Measurements from ENCODE around the gene CAMTA1. TPM values are rescaled to one million over a fixed set of nuclear protein-coding genes. Genes with fewer than 3 reads are reported as not detected.

The CAMTA1 gene
- total and polyA plus RNA-seq, 4 donors, result 18.0 to 93.5 (median 35.8) TPM

DNA sequence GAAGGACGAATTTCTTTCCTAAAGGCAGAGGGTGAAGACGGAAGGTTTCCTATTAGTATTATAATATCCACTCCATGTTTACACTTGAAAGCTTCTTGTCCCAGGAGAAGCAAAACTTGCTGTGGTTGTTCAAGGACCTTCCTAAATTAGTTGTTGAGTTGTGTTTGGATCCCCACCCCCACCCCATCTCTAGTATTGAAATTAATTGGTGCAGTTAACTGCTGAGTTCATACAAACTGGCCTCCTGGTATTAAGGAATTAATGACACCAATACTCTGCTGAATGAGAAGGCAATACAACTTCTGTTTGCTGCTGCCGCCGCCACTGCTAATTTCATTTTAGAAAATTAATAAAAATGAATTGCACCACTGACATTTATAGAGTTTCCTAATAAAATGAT, 308.8 kb downstream of the CAMTA1 start (continued):
- TF ChIP-seq, protein P1, sequence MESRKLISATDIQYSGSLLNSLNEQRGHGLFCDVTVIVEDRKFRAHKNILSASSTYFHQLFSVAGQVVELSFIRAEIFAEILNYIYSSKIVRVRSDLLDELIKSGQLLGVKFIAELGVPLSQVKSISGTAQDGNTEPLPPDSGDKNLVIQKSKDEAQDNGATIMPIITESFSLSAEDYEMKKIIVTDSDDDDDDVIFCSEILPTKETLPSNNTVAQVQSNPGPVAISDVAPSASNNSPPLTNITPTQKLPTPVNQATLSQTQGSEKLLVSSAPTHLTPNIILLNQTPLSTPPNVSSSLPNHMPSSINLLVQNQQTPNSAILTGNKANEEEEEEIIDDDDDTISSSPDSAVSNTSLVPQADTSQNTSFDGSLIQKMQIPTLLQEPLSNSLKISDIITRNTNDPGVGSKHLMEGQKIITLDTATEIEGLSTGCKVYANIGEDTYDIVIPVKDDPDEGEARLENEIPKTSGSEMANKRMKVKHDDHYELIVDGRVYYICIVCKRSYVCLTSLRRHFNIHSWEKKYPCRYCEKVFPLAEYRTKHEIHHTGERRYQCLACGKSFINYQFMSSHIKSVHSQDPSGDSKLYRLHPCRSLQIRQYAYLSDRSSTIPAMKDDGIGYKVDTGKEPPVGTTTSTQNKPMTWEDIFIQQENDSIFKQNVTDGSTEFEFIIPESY (IDR thresholded peaks at IDR 0.05), result no peak
- TF ChIP-seq, protein P2, sequence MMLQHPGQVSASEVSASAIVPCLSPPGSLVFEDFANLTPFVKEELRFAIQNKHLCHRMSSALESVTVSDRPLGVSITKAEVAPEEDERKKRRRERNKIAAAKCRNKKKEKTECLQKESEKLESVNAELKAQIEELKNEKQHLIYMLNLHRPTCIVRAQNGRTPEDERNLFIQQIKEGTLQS (IDR thresholded peaks at IDR 0.05), result no peak
- TF ChIP-seq FOXA1 (IDR thresholded peaks at IDR 0.05) (no peak), FOXA2 (IDR thresholded peaks at IDR 0.05) (no peak), RXRA (IDR thresholded peaks at IDR 0.05) (no peak), EGR1 (IDR thresholded peaks at IDR 0.05; ENCODE audit: low read depth in 2 of 2) (no peak)

DNA sequence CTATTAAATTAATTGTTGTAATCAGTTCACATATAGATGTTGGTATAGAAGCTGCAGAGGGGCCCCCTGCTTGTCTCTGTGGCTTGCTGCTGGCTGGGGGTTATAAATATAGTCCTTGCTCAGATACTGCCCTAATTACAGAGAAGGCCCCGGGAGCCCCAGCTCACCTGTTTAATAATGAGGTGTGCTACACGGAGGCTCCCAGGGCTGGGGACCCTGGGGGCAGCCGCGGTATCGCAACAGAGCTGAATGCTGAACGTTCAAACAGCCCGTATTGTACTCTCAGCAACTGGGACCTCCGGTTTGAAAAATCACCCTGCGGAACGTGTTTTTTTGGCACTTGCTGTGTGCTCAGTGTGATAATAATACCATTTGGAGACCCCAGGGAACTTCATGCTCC, 309.3 kb downstream of the CAMTA1 start:
- peaks cover 5 to 32% (median 12%) of the 10 kb centered on the region in 4 donors for H3K4me1 ChIP-seq (ENCODE audit: control insufficient read depth in 4 of 4, insufficient read depth in 4 of 4, low read length in 3 of 4)
- H3K27me3 ChIP-seq (ENCODE audit: control insufficient read depth in 4 of 4, insufficient read depth in 4 of 4, low read length in 3 of 4), result no peaks in the 10 kb centered on the region
- H3K9ac ChIP-seq (ENCODE audit: low read depth in 1 of 2, low read length in 2 of 2), result no peak overlapping the region
- TF ChIP-seq NR2F2 (IDR thresholded peaks at IDR 0.05) (no peak), JUND (IDR thresholded peaks at IDR 0.05) (no peak), GABPA (IDR thresholded peaks at IDR 0.05 in 1 of 2, conservative IDR thresholded peaks at IDR 0.05 in 1 of 2) (no peak), YY1 (IDR thresholded peaks at IDR 0.05) (no peak), TAF1 (conservative IDR thresholded peaks at IDR 0.05) (no peak), FOXA2 (IDR thresholded peaks at IDR 0.05) (no peak), SP1 (IDR thresholded peaks at IDR 0.05) (no peak), FOXA1 (IDR thresholded peaks at IDR 0.05) (no peak), HNF4G (IDR thresholded peaks at IDR 0.05) (no peak), EGR1 (IDR thresholded peaks at IDR 0.05; ENCODE audit: low read depth in 2 of 2) (no peak), RAD21 (IDR thresholded peaks at IDR 0.05) (no peak), RXRA (IDR thresholded peaks at IDR 0.05) (no peak), HNF4A (conservative IDR thresholded peaks at IDR 0.05) (no peak)
- TF ChIP-seq, protein P3, sequence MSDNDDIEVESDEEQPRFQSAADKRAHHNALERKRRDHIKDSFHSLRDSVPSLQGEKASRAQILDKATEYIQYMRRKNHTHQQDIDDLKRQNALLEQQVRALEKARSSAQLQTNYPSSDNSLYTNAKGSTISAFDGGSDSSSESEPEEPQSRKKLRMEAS (IDR thresholded peaks at IDR 0.05), result no peak
- TF ChIP-seq, protein P4, sequence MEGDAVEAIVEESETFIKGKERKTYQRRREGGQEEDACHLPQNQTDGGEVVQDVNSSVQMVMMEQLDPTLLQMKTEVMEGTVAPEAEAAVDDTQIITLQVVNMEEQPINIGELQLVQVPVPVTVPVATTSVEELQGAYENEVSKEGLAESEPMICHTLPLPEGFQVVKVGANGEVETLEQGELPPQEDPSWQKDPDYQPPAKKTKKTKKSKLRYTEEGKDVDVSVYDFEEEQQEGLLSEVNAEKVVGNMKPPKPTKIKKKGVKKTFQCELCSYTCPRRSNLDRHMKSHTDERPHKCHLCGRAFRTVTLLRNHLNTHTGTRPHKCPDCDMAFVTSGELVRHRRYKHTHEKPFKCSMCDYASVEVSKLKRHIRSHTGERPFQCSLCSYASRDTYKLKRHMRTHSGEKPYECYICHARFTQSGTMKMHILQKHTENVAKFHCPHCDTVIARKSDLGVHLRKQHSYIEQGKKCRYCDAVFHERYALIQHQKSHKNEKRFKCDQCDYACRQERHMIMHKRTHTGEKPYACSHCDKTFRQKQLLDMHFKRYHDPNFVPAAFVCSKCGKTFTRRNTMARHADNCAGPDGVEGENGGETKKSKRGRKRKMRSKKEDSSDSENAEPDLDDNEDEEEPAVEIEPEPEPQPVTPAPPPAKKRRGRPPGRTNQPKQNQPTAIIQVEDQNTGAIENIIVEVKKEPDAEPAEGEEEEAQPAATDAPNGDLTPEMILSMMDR (IDR thresholded peaks at IDR 0.05; ENCODE audit: low read depth, low read length, missing input control), result no peak
- TF ChIP-seq, protein P5, sequence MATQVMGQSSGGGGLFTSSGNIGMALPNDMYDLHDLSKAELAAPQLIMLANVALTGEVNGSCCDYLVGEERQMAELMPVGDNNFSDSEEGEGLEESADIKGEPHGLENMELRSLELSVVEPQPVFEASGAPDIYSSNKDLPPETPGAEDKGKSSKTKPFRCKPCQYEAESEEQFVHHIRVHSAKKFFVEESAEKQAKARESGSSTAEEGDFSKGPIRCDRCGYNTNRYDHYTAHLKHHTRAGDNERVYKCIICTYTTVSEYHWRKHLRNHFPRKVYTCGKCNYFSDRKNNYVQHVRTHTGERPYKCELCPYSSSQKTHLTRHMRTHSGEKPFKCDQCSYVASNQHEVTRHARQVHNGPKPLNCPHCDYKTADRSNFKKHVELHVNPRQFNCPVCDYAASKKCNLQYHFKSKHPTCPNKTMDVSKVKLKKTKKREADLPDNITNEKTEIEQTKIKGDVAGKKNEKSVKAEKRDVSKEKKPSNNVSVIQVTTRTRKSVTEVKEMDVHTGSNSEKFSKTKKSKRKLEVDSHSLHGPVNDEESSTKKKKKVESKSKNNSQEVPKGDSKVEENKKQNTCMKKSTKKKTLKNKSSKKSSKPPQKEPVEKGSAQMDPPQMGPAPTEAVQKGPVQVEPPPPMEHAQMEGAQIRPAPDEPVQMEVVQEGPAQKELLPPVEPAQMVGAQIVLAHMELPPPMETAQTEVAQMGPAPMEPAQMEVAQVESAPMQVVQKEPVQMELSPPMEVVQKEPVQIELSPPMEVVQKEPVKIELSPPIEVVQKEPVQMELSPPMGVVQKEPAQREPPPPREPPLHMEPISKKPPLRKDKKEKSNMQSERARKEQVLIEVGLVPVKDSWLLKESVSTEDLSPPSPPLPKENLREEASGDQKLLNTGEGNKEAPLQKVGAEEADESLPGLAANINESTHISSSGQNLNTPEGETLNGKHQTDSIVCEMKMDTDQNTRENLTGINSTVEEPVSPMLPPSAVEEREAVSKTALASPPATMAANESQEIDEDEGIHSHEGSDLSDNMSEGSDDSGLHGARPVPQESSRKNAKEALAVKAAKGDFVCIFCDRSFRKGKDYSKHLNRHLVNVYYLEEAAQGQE (IDR thresholded peaks at IDR 0.05), result no peak
- TF ChIP-seq, protein P2 (IDR thresholded peaks at IDR 0.05), result no peak
- 88% methylated on average over 10 of the region's 10 CpGs for WGBS
- no peak overlapping the region for H3K27ac ChIP-seq (ENCODE audit: low read depth in 1 of 2, low read length in 2 of 2)
- H3K4me3 ChIP-seq (ENCODE audit: low read depth in 1 of 3, low read length in 3 of 3), result no peak overlapping the region
- H3K9me3 ChIP-seq (ENCODE audit: control insufficient read depth in 4 of 4, low read length in 3 of 4), result no peaks in the 10 kb centered on the region
- H3K36me3 ChIP-seq (ENCODE audit: control insufficient read depth in 4 of 4, insufficient read depth in 3 of 4, low read depth in 1 of 4, low read length in 3 of 4), result no peaks in the 10 kb centered on the region
- no peak for DNase-seq (ENCODE audit: low spot score)

Data from liver (tissue), 9 donors.